H54 (cell line): Measurements from ENCODE around the gene CD74.
A peak's percentile ranks its signal among the peaks of the same experiment; 100 is the strongest.
"Not testable (repeated sequence)": the region's sequence is repeated elsewhere in the genome, so short reads cannot be mapped to it uniquely, and the experiment has no call there.

Source experiments
- DNase-seq: peaks from one replicate; pipeline ENCODE4 v3.0.0; 2011; ENCODE audit warnings: low spot score, mixed read lengths; ENCODE audit not compliant: insufficient read length
- FAIRE-seq: peaks from 3 replicates; lab custom pipeline; 2011; peaks lifted over from hg19 to GRCh38; lab: Jason Lieb, UNC
- POLR2A ChIP-seq: IDR thresholded peaks from 2 replicates; pipeline ENCODE4 v1.6.1; 2011; ENCODE audit warnings: low read depth, mild to moderate bottlenecking, low read length

The CD74 gene

DNA sequence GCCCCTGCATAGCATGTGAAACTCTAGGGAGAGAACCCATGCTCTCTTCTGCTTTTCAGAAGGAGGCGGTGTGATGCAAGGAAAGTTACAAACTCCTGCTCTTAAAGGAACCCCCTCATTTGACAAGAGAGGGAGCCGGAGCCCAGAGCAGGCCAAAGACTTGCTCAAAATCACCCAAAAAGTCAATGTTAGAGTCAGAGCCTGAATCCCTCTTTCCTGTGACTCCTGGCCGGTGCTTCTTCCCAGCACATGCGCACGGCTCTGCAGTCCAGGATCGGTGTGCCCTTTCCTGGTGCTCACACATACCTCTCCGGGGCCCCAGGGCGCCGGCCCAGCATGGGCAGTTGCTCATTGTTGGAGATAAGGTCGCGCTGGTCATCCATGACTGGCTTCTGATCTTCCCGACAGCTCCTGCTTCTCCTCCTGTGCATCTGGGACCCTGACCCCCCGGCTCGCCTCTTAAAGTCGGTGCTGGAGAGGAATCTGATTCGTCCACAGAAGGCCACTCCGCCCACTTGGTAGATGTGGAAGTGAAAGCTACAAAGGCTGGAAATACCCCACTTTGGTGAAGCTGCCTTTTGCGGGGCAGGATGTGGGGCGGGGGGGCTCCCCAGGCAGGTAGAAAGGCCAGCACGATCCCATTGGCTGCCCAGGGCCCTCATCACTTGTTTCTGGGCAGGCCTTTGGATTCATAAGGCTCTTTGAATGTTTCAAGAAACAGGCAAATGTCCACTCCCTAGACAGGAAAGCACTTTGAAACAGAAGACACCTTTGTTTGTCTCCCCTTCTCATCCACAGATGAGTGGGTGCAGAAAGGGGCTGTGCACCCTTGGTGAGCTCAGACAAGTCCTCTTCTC, at the start of gene CD74:
TSS of gene CD74 (minus strand) at position 592 of the 857 bp plus-strand sequence. CDS start at position 431, 161 bp downstream.
- DNase-seq = no peak
- FAIRE-seq = no peak
- no peak for TF ChIP-seq POLR2A

DNA sequence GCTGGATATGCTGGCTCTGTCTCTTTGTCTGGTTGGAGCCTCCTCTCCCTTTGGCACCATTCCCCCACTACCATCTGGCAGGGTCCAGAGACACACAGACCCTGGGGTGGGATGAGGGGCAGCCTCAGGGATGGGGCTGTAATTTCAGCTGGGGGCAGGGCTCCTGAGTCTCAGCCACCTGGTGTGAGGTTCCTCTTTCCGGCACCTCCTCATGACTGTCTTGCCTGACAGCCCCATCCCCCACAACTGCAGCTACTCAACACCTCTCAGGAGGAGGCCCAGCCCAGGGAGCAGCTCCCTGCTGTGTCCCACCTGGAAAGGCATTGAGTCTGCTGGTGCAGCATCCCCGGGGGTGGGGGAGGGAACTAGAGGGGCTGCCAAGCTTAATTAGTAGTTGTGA, 48.5 kb upstream of the CD74 start:
- DNase-seq = no peak
- TF ChIP-seq POLR2A = no peak
- no peak for FAIRE-seq

- TF ChIP-seq POLR2A = no peak
- no peak for FAIRE-seq
- DNase-seq = no peak
Observed at GRCh38 chr5:150460781-150461180, 48.1 kb upstream of the CD74 start.

DNA sequence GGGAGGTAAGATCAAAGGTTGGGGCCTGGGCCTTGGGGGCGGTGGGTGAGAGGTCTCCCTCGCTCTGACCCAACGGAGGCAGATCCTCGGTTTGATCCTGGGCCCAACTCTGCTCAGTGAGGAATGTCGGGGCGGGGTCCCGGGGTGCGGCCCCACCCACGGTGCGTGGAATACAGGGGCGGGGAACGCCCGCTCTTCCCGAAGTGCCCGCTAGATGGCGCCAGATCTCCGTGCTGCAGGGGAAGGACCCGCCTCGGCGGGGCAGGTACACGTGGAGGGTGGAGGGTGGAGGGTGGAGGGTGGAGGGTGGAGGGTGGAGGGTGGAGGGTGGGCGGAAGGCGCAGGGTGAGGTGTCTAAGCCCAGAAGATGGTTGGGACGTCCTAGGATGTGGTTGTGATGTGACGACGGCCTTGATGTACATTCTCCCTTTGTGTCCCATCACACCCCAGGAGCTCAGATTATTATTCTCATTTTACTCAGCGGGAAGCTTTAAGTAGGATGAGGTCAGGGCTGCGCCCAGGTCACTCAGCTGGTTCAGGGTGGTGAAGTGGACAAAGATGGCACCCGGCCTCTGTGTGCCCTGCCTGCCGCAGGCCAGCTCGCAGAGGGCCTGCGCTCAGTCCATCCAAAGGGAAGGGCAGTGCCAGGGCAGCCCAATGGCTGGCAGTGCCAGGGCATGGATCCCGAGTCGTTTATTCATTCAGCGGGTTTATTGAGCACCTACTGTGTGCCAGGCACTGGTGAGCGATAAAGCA, 46.3 kb upstream of the CD74 start:
- FAIRE-seq (no peak), DNase-seq (peak; percentile 75)
- no peak; the same call in 1 of the 2 replicates for TF ChIP-seq POLR2A

DNA sequence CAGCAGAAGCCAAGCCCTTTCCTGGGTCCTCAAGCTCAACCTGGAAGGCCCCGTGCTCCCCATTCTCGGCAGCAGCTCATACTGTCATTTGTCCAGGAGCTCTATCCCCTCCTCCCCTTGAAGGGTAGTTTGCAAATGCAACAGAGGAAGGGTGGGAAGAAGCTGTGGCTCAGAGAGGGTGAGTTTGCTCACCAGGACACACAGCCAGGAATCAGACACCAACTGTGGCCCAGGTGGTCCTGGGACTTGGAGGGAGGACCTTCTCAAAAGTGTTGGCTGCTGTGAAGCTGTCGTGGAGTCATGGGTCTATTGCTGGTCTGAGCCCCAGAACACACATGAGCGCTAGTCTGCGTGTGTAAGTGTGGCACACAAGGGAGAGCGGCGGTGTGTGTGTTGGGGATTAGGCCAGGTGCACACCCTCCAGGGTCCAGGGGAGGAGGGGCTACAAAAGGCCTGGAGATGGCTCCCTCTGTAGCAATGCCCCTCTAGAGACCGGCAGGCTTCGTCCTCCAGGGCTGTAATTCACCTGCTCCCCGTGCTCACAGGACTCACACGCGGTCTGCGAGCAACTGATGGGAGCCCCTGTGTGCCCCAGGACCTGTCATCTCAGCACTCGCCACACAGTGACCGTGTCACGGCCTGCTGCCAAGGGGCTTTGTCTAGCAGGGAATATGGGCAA, 45.0 kb upstream of the CD74 start:
- DNase-seq (no peak), FAIRE-seq (no peak)
- no peak for TF ChIP-seq POLR2A

GRCh38 chr5:150457121-150457520, 44.4 kb upstream of the CD74 start:
- DNase-seq (no peak), FAIRE-seq (no peak)
- TF ChIP-seq POLR2A = no peak

GRCh38 chr5:150454492-150455229, 42.0 kb upstream of the CD74 start:
- FAIRE-seq (no peak), DNase-seq (no peak)
- no peak for TF ChIP-seq POLR2A

GRCh38 chr5:150454027-150454426, 41.3 kb upstream of the CD74 start:
- not testable (repeated sequence) for DNase-seq, FAIRE-seq

DNA sequence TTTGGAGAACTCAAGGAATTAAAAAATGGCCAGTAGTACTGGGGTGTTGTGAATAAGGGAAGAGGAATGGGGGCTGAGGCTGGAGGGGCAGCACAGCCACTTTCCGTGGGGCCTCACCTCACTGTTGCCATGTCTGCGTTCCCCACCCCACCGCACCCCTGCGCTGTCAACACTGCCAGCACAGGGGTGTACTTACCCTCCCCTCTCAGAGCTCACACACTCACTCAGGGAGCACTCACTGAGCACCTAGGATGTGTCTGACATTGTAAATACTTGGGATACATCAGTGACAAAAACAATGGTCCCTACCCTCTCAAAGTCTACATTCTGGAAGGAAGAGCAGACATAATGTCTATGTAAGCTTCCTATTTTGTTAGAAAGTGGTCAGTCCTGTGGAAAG, 40.2 kb upstream of the CD74 start:
- FAIRE-seq (no peak), DNase-seq (no peak)
- TF ChIP-seq POLR2A = no peak

- no peak for TF ChIP-seq POLR2A
- FAIRE-seq (no peak), DNase-seq (no peak)
Observed at GRCh38 chr5:150451594-150451993, 38.9 kb upstream of the CD74 start.

DNA sequence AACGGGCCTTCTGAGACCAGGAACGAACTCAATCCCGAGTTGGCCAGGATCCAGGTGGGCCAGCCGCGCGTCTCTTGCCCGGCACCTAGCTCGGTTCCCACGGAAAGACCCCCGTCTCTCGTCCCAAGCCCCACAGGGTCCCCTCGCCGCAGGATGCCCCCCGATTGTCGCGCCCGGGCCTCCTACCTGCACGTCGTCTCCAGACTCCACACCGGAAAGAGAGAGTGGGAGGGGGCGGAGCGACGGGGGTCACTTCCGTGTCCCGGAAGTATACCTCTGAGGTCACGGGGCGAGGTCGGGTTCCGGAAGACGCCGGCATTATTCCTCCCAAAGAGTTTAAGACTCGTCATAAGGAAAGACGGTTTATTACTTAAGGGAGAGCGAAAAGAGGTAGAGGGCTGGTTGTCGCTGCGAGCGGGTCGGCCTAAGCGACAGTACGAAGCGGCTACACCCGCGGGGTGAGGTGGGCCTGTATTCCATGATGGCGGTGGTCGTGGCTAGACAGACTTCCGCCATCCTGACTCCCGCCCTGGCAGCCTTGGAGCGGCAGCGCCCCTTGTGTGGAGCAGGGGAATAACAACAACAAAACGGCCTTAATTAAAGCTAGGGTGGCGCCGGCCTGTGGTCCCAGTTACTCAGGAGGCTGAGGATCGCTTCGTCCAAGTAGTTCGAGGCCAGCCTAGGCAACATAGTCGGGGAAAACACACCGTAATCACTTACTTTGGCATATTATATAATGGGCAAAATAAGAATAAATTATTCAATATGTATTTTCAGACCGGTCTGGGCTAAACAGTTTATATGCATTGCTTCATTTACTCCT, 37.0 kb upstream of the CD74 start, which contains the start of gene RPS14:
TSS of gene RPS14 (minus strand) at position 223 of the 823 bp plus-strand sequence. CDS start 2,006 bp downstream, outside the sequence.
- peak; percentile 70 for TF ChIP-seq POLR2A
- no peak for FAIRE-seq
- DNase-seq = peak; percentile 85

DNA sequence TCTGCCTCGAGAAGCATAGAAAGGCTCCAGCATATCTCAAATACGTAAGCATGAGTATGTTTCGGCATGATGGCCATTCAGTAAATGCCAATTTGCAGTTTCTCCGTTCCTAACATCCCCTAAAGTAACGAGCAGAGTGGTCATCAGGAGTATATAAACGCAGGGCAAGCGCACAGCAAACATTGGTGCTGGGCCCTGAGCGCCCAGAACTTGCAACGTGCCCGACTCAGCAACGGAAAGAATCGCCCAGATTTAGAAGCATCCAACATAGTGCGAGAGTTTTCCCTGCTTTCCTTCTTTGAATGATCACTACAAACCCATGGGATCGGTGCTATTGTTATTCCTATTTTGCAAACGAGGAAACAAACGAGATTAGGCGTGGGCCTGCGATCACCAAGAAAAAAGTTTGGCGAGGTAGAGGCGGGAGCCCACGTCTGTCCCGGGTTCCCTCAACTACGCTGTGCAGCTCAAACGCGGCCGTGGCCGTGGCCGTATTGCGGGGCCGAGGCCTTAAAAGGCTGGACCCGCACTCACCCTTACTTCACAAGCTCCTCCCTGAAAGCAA, 36.3 kb upstream of the CD74 start:
- TF ChIP-seq POLR2A = no peak
- DNase-seq = no peak
- no peak for FAIRE-seq
